ENCODE data around the gene NUP155.

GRCh38 chr5:37304888-37305287 lies 66.0 kb downstream of the NUP155 start:
- no peak for TF ChIP-seq POLR2A (IDR thresholded peaks at IDR 0.05; ENCODE audit: low read length)
- no peak for TF ChIP-seq GATA1 (IDR thresholded peaks at IDR 0.05; ENCODE audit: low read depth, low read length)
